PC-3 (cell line): Measurements from ENCODE around the gene C12orf50. TPM values are rescaled to one million over a fixed set of nuclear protein-coding genes. Genes with fewer than 3 reads are reported as not detected.

Source experiments
- ATAC-seq: fragments of 200-7000 bp; cut with Tn5 transposase; 2 replicates; pipeline ENCODE4 v1.9.1; 2020; ENCODE audit warnings: mild to moderate bottlenecking, moderate library complexity
- BruUV-seq: library from RNA; stranded (reverse); fragments of 400-500 nt; replicated peaks from 2 replicates; lab custom pipeline; 2021; lab: Mats Ljungman, UMichigan
- CTCF ChIA-PET: fragments of 300-600 bp; sonication (Branson Sonifier 250); formaldehyde crosslinking; loops from one replicate; lab custom pipeline; 2022; ENCODE audit warnings: antibody characterized with exemption; lab: Charles Lee
- POLR2A ChIA-PET: fragments of 300-600 bp; sonication (Branson Sonifier 250); formaldehyde crosslinking; loops from one replicate; lab custom pipeline; 2022; ENCODE audit warnings: antibody characterized with exemption; ENCODE audit not compliant: unreplicated experiment; lab: Charles Lee
- DNase-seq: peaks from one replicate; pipeline ENCODE4 v3.0.0-alpha.2; 2015
- H2AFZ ChIP-seq: fragments of 300-600 bp; sonication (generic); 2 replicates; pipeline ENCODE4 v1.6.0; 2016; ENCODE audit warnings: antibody characterized with exemption, low read length
- H3F3A ChIP-seq: fragments of 300-600 bp; sonication (generic); one replicate; pipeline ENCODE4 v1.6.0; 2017; ENCODE audit warnings: antibody characterized with exemption, low read length, control low read depth, mild to moderate bottlenecking; ENCODE audit not compliant: unreplicated experiment
- H3K27ac ChIP-seq: fragments of 300-600 bp; sonication (generic); 2 replicates; pipeline ENCODE4 v1.5.1; 2016; ENCODE audit warnings: mild to moderate bottlenecking, low read length
- H3K27me3 ChIP-seq: fragments of 300-600 bp; sonication (generic); 2 replicates; pipeline ENCODE4 v1.6.1; 2016; ENCODE audit warnings: low read length, mixed read lengths
- H3K36me3 ChIP-seq: fragments of 300-600 bp; sonication (generic); 2 replicates; pipeline ENCODE4 v1.6.1; 2016; ENCODE audit warnings: low read depth, mixed run types, low read length, mixed read lengths
- H3K4me1 ChIP-seq: fragments of 300-600 bp; sonication (generic); 2 replicates; pipeline ENCODE4 v1.5.1; 2016; ENCODE audit warnings: low read length; ENCODE audit not compliant: insufficient read depth
- H3K4me2 ChIP-seq: fragments of 300-600 bp; sonication (generic); 2 replicates; pipeline ENCODE4 v1.6.0; 2016; ENCODE audit warnings: low read length
- H3K4me3 ChIP-seq: fragments of 300-600 bp; sonication (generic); 2 replicates; pipeline ENCODE4 v1.5.1; 2016; ENCODE audit warnings: mild to moderate bottlenecking, low read length, mixed read lengths
- H3K79me2 ChIP-seq: fragments of 300-600 bp; sonication (generic); 2 replicates; pipeline ENCODE4 v1.6.1; 2017; ENCODE audit warnings: low read length, mixed read lengths
- H3K9ac ChIP-seq: fragments of 300-600 bp; sonication (generic); 2 replicates; pipeline ENCODE4 v1.6.0; 2016; ENCODE audit warnings: mild to moderate bottlenecking, low read length
- H3K9me2 ChIP-seq: fragments of 300-600 bp; sonication (generic); replicated peaks from 2 replicates; pipeline ENCODE4 v1.6.1; 2016; ENCODE audit warnings: mixed run types, low read length, mixed read lengths
- H3K9me3 ChIP-seq: fragments of 300-600 bp; sonication (generic); 2 replicates; pipeline ENCODE4 v1.6.1; 2016; ENCODE audit warnings: low read length, mixed read lengths
- H4K20me1 ChIP-seq: fragments of 300-600 bp; sonication (generic); 2 replicates; pipeline ENCODE4 v1.6.1; 2016; ENCODE audit warnings: low read length, mixed read lengths
- CTCF ChIP-seq: fragments of 300-600 bp; sonication (generic); conservative IDR thresholded peaks from 2 replicates; pipeline ENCODE4 v1.5.1; 2017; ENCODE audit warnings: antibody characterized with exemption, low read depth, mild to moderate bottlenecking, low read length
- EZH2 ChIP-seq: fragments of 300-600 bp; sonication (generic); IDR thresholded peaks from one replicate; pipeline ENCODE4 v1.6.1; 2017; ENCODE audit warnings: antibody characterized with exemption, mild to moderate bottlenecking, low read length; ENCODE audit not compliant: unreplicated experiment
- EZH2phosphoT487 ChIP-seq: fragments of 300-600 bp; sonication (generic); IDR thresholded peaks from 2 replicates; pipeline ENCODE4 v1.6.1; 2018; ENCODE audit warnings: mild to moderate bottlenecking, antibody characterized with exemption, low read length, borderline replicate concordance
- intact Hi-C: fragments of 100-400 bp; cut with micrococcal nuclease; formaldehyde crosslinking; loops from 2 replicates; pipeline ENCODE4 v1.9.0; 2023
- total RNA-seq: library from RNA; depleted of rRNA; stranded (reverse); fragments of >200 nt; gene quantifications from 2 replicates; pipeline ENCODE4 v1.2.3, GENCODE V29; 2014

C12orf50 gene
- total RNA-seq, 1 experiment from 2014 or later: not detected

- intact Hi-C loops: loop anchor here (2.0 to 10.0 kb wide), 7 partner anchors 85 to 1995 kb away; partner anchors contain the start of gene MGAT4C
Measured at GRCh38 chr12:87952223-87952622, 77.0 kb downstream of the C12orf50 start.

GRCh38 chr12:87943762-87944161, 85.4 kb downstream of the C12orf50 start:
- no peak overlapping the region for H3K9ac ChIP-seq
- no peak overlapping the region for H2AFZ ChIP-seq
- POLR2A ChIA-PET: no interaction called here
- H3K27me3 ChIP-seq: no peaks in the 10 kb centered on the region
- no peaks in the 10 kb centered on the region for H3K9me2 ChIP-seq
- H3K36me3 ChIP-seq: no peaks in the 10 kb centered on the region
- no peak overlapping the region for H3K4me3 ChIP-seq
- no peaks in the 10 kb centered on the region for H3K79me2 ChIP-seq
- TF ChIP-seq EZH2phosphoT487 (no peak), EZH2 (no peak), CTCF (no peak)
- CTCF ChIA-PET: no interaction called here
- no TSS peak for BruUV-seq
- H3K9me3 ChIP-seq: no peaks in the 10 kb centered on the region
- no peak for DNase-seq
- no peaks in the 10 kb centered on the region for H3F3A ChIP-seq
- no peaks in the 10 kb centered on the region for H3K4me1 ChIP-seq
- no peaks in the 10 kb centered on the region for H4K20me1 ChIP-seq
- H3K4me2 ChIP-seq: no peak overlapping the region
- H3K27ac ChIP-seq: no peak overlapping the region
- intact Hi-C loops: no loop called here
- ATAC-seq: no peak

More at GRCh38 chr12:87952223-87952622, 77.0 kb downstream of the C12orf50 start:
- no peak for DNase-seq
- no peak overlapping the region for H3K4me2 ChIP-seq
- no peak overlapping the region for H2AFZ ChIP-seq
- no peaks in the 10 kb centered on the region for H3F3A ChIP-seq
- no peak overlapping the region for H3K27ac ChIP-seq
- H3K9me2 ChIP-seq: no peaks in the 10 kb centered on the region
- no peak overlapping the region for H3K9ac ChIP-seq
- H3K4me3 ChIP-seq: no peak overlapping the region
- H3K4me1 ChIP-seq: no peaks in the 10 kb centered on the region
- no peaks in the 10 kb centered on the region for H3K79me2 ChIP-seq
- no peak for ATAC-seq
- TF ChIP-seq CTCF (no peak), EZH2phosphoT487 (no peak), EZH2 (no peak)
- H3K36me3 ChIP-seq: no peaks in the 10 kb centered on the region
- H3K9me3 ChIP-seq: no peaks in the 10 kb centered on the region
- ChIA-PET POLR2A (no interaction called here), CTCF (no interaction called here)
- H4K20me1 ChIP-seq: no peaks in the 10 kb centered on the region
- no TSS peak for BruUV-seq
- H3K27me3 ChIP-seq: no peaks in the 10 kb centered on the region

GRCh38 chr12:87943023-87943422, 86.2 kb downstream of the C12orf50 start:
- no peaks in the 10 kb centered on the region for H3K27me3 ChIP-seq
- H3F3A ChIP-seq: no peaks in the 10 kb centered on the region
- intact Hi-C loops: no loop called here
- H3K4me3 ChIP-seq: no peak overlapping the region
- H3K27ac ChIP-seq: no peak overlapping the region
- H3K4me2 ChIP-seq: no peak overlapping the region
- no peaks in the 10 kb centered on the region for H4K20me1 ChIP-seq
- no TSS peak for BruUV-seq
- H2AFZ ChIP-seq: no peak overlapping the region
- no peaks in the 10 kb centered on the region for H3K36me3 ChIP-seq
- ChIA-PET POLR2A (no interaction called here), CTCF (no interaction called here)
- H3K9me2 ChIP-seq: no peaks in the 10 kb centered on the region
- ATAC-seq (no peak), DNase-seq (no peak)
- H3K79me2 ChIP-seq: no peaks in the 10 kb centered on the region
- no peak overlapping the region for H3K9ac ChIP-seq
- H3K9me3 ChIP-seq: no peaks in the 10 kb centered on the region
- TF ChIP-seq EZH2phosphoT487: no peak
- no peak for TF ChIP-seq CTCF
- no peak for TF ChIP-seq EZH2
- no peaks in the 10 kb centered on the region for H3K4me1 ChIP-seq
